NOMO-1 treated with dmso at 0.1 percent for 144 hours (cell line): ENCODE results near the gene RAB44.

Source experiments
- DNase-seq: peaks from one replicate; lab custom pipeline; 2025; ENCODE audit not compliant: unreplicated experiment; lab: John Stamatoyannopoulos, UW

RAB44 gene

DNA sequence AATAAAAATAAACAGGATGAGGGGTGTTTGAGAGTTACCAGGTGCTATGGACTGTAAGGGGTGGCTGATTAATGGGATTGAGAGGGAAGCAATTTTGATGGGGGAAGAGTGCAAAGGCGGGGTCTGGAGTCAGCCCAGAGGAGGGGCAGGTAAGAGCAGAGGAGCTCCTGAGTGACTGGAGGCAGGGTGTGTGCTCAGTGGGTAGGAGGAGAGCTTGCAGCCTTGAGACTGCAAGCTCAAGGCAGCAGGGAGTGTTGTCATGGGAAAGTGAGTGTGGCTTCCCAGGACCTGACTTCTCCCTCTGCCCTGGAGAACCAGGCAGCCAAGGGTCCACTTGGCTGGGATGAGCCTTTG is 54.2 kb downstream of the RAB44 start:
- DNase-seq = no peak

DNA sequence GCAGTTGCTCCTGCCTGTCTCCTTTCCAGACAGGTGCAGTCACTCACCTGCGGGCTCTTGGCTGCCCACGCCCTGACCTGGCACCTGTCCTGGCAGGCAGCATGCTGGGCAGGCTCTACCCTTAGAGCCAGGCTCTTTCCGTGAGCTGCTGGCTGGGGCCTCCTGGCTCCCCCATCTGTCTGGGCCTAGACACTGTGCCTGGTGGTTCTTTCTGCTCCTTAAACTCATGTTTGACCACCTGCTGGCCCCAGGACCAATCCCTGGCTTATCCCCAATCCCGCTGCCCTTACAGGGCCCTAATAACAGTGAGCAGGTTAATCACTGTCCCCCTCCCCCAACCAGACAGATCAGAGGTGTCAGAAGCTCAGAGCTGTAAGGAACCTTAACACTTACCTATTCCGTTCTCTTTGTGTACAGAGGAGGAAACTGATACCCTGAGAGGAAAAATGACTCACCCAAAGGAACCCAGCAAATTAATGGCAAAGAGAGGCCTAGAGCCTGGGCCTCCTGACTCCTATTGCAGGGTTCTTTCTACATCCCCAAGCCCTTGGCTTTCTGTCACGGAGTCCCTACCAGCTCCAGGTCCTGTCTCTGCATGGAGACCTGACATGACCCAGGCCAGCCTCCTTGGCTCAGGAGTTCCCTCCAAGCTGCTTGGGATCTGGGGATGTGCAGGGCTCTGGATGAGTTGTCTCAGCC is 54.7 kb downstream of the RAB44 start:
- DNase-seq = no peak

- peak; percentile 86 for DNase-seq
These were observed 55.4 kb downstream of the RAB44 start for GRCh38 chr6:36752886-36753506.

- DNase-seq = peak; percentile 18
These were observed 56.2 kb downstream of the RAB44 start for GRCh38 chr6:36753671-36754405.

GRCh38 chr6:36754582-36755434 is 57.2 kb downstream of the RAB44 start:
- no peak for DNase-seq

DNA sequence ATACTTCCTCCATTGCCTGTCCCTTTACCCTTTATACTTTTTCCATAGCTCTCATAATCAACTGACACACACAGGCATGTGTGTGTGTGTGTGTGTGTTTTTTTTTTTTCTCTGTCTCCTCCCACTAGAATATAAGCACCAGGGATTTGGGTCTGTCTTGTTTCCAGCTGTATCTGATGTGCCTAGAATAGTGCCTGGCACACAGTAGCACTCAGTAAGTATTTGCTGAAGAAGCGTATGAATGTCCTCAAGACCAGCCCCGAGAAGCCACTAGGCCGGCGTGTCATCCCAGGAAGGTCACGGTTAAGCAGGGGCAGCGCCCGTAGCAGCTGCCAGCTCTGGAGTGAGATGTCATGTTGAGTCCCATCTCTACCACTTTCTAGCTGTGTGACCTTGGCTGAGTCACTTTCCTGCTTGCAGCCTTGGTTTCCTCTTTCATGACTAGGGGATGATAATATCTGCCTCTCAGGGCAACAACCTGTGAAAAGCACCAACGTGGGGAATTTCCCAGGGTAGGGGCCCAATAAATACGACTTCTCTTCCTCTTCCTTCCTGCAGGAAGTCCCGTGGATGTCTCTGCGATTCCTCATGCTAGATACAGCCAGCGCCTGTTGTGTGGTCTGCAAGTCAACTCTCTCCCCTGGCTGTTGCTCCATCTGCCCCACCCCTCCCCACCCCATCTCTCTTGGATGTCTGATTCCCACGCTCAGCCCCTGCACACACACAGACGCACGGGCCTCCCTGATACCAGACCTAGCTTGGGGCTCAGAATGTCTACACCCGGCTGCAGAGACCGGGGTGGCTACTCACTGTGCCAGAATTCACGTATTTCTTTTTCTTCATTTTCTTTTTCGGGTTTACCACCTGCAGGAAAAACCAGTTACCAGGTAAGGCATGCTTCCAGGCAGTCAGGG is 58.1 kb downstream of the RAB44 start:
- DNase-seq = no peak

DNA sequence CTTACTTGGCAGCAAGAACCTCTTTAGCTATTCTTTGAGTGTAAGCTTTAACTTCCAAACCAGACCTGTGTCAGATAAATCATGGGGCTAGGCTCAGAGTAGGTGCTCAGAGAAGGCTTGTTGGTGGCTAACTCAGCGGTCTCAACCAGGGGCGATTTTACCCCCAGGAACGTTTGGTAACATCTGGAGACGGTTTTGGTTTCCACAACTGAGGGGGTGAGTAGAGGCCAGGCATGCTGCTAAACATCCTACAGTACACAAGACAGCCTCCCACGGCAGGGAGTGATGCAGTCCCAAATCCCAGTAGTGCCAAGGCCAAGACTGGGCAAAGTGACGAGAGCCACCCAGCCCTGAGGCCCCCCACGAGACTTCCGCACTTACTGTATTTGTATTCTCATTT is 59.2 kb downstream of the RAB44 start:
- no peak for DNase-seq

- DNase-seq = no peak
These were observed 59.6 kb downstream of the RAB44 start for GRCh38 chr6:36757206-36757605.

DNA sequence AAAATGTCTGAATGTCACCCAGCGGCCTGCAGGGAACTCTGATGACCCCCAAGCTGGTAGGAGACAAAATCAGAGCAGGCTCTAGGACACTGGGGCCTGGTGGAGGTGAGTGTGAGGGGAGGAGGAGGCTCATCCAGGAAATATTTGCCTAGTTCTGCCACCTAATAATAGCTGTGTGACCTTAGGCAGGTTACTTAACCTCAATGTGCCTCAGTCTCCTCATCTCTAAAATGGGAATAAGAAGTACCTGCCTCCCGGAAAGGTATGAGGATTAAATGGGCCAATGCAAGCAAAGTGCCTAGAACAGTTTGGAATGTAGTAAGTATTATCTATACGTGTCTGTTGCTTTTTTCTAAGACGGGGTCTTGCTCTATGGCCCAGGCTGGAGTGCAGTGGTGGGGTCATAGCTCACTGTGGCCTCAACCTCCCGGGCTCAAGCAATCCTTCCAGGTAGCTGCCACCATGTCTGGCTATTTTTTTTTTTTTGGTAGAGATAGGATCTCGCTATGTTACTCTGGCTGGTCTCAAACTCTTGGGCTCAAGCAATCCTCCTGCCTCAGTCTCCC is 60.4 kb downstream of the RAB44 start:
- DNase-seq = no peak

GRCh38 chr6:36758516-36759147 is 61.0 kb downstream of the RAB44 start:
- DNase-seq = no peak

DNA sequence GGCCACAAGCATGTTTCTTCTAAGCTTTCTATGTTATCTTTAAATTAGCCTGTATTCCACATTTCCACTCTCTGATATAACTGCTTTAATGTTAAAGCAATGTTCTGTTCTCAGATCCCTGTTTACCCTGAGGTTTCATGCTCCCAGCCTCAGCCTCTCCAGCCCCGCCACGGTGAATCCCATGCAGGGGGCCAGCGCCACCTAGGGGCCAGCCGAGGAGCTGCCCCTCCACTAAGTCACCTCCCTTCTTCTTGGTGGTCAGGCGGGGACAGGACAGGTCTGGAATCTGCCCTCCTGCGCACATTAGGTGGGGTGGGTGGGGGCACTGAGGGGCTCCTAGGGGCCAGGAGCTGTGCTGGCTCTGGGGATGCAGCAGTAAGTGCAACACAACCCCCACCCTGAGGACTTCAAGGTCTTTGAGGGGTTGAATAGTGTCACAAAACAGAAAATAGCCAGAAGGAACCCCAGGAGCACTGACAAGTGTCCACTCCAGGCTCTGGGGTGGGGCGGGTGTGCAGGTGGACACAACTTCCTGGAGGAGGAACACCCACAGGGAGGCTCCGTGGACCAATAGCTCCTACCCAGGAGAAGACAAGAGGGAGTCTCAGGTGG is 61.6 kb downstream of the RAB44 start:
- peak; percentile 79 for DNase-seq

- no peak for DNase-seq
These were observed 63.2 kb downstream of the RAB44 start for GRCh38 chr6:36760685-36761435.

GRCh38 chr6:36762123-36762522 is 64.5 kb downstream of the RAB44 start:
- DNase-seq = no peak

DNA sequence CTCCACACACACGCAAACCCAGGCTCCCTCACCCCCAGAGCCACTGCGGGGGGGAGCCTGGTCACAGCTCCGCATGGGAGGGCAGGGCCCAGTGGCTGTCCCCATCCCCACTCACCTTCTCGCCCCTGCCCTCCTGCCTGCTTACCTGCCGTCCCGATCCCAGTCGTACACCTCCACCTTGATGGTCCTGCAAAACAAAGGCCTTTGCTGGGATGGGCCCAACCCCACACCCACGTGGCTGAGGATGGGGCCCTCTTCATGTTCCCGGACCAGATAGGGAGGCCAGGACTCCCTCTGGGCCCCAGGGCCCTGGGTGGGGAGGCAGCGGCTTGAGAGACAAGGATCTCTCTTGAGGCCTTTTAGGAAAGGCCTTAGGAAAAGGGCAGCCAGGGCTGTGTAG is 67.6 kb downstream of the RAB44 start:
- no peak for DNase-seq

- DNase-seq = peak; percentile 65
These were observed 68.2 kb downstream of the RAB44 start for GRCh38 chr6:36765594-36766398.

GRCh38 chr6:36766399-36766945 is 68.8 kb downstream of the RAB44 start:
- DNase-seq = no peak

DNA sequence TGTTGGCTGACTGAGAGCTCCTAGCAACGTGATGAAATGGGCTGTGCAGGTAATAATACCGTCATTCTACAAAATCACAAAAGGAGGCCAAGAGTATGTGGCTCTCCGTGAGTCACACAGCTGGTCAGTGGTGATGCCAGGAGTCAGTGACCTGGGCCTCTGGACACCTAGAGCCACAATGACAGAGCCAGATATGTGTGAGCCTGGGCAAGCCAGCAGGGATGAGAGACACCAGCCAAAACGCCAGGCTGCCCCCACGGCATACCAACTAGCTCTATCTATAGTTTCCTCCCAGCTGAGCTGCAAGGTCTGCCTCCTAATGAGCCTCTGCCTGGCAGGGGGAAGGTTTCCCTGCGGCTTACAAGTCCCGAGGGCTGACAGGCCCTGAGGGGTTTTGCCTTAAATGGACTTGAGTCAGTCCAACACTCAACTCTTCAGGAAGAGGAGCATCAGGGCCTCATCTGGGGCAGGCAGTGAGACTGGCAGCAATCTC is 71.6 kb downstream of the RAB44 start:
- DNase-seq = no peak
